HG02970 (cell line): ENCODE data around the gene AFG3L2.
"Not testable (repeated sequence)": the region's sequence is repeated elsewhere in the genome, so short reads cannot be mapped to it uniquely, and the experiment has no call there.

ENCODE experiments used
- ATAC-seq: cut with Tn5 transposase; IDR thresholded peaks from one replicate; pipeline ENCODE4 v1.9.1; 2021; ENCODE audit warnings: mild to moderate bottlenecking, moderate library complexity, moderate number of reproducible peaks; ENCODE audit not compliant: unreplicated experiment, low FRiP score

Gene AFG3L2

GRCh38 chr18:12376754-12377555 is at the start of gene AFG3L2:
Gene AFG3L2 (minus strand): TSS chr18:12377227. CDS start chr18:12377082, 145 bp downstream.
- ATAC-seq = peak; percentile 91

GRCh38 chr18:12424252-12424651 is 47.2 kb upstream of the AFG3L2 start:
- no peak for ATAC-seq

- no peak for ATAC-seq
Observed at GRCh38 chr18:12423820-12424219, 46.8 kb upstream of the AFG3L2 start.

- no peak for ATAC-seq
Observed at GRCh38 chr18:12423393-12423792, 46.4 kb upstream of the AFG3L2 start.

- no peak for ATAC-seq
Observed at GRCh38 chr18:12422936-12423335, 45.9 kb upstream of the AFG3L2 start.

- no peak for ATAC-seq
Observed at GRCh38 chr18:12421732-12422131, 44.7 kb upstream of the AFG3L2 start.

GRCh38 chr18:12420821-12421421 is 43.9 kb upstream of the AFG3L2 start:
- no peak for ATAC-seq

- ATAC-seq = no peak
Observed at GRCh38 chr18:12417687-12418086, 40.7 kb upstream of the AFG3L2 start.

- ATAC-seq = no peak
Observed at GRCh38 chr18:12416098-12416729, 39.2 kb upstream of the AFG3L2 start.

GRCh38 chr18:12411456-12411855 is 34.4 kb upstream of the AFG3L2 start:
- no peak for ATAC-seq

GRCh38 chr18:12410747-12411146 is 33.7 kb upstream of the AFG3L2 start:
- not testable (repeated sequence) for ATAC-seq

GRCh38 chr18:12410081-12410481 is 33.1 kb upstream of the AFG3L2 start:
- no peak for ATAC-seq

- ATAC-seq = no peak
Observed at GRCh38 chr18:12409469-12409868, 32.4 kb upstream of the AFG3L2 start.

GRCh38 chr18:12408247-12408869 is 31.3 kb upstream of the AFG3L2 start:
- ATAC-seq = no peak

- no peak for ATAC-seq
Observed at GRCh38 chr18:12406371-12407111, 29.5 kb upstream of the AFG3L2 start.

GRCh38 chr18:12405066-12405465 is 28.0 kb upstream of the AFG3L2 start:
- ATAC-seq = no peak

GRCh38 chr18:12403601-12404506 is 26.8 kb upstream of the AFG3L2 start:
- no peak for ATAC-seq

- ATAC-seq = no peak
Observed at GRCh38 chr18:12401881-12402280, 24.9 kb upstream of the AFG3L2 start.

GRCh38 chr18:12399231-12399630 is 22.2 kb upstream of the AFG3L2 start:
- no peak for ATAC-seq
